ENCODE measurements around the gene ABCD4. TPM values are rescaled to one million over a fixed set of nuclear protein-coding genes. Genes with fewer than 3 reads are reported as not detected.

ABCD4 gene
- total and polyA plus RNA-seq, 2 donors from 2014 or later, result 61.3 to 66.1 TPM

DNA sequence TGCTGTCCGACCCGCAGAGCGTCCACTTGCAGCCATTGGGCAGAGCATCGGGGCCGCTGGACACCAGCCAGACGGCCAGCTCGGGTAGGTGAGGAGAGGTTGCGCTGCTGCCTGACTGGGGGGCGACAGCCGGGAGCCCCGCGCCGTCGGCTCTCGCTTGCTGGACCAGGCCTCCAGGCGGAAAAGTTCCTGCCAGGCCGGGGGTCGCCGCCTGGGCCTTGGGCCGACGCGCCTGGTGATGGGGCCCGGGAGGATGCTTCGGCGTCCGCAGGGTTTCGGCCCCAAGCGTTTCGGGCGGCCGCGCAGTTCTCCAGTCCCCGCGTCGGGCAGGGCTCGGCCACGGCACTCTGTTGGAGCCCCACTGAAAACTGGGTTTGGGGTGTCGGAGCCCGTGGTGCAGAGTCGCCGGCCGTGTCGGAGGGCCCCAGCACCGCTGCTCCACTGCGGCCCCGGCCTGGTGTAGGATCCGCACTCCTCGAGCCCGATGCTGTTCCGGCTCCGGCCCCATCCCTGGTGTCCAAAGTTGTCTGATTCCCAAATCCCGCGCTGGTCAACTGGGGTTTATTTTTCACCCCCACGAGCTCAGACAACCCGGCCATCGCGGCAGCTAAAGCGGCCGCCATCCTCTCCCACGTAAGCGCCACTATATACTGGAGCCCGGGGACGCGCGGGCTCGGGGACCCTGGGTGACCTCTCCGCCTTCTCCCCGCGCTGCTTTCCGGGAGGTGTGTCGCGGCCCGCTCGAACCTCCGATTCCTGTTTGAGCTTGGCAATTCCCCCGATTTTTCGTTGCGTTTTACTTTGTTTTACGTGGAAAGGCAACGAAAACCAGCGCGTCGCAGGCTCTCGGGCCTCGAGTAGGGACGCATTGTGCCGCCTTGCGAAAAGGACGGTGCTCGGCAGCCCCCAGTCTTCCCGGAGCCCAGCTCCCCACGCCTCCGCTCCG is 62.6 kb downstream of the ABCD4 start:
- Histone ChIP-seq H3K27ac (ENCODE audit: low read depth in 2 of 2, low read length in 2 of 2) (no peak overlapping the region), H3K4me3 (ENCODE audit: low read length in 3 of 3) (peak overlapping the region in 1 of 3 donors; percentile 17), H3K9ac (ENCODE audit: low read length in 3 of 3) (no peak overlapping the region), H3K4me1 (ENCODE audit: control insufficient read depth in 2 of 3, insufficient read depth in 2 of 3, low read depth in 1 of 3, low read length in 3 of 3) (peaks cover 0 to 8% (median 0%) of the 10 kb centered on the region in 3 donors), H3K36me3 (ENCODE audit: control insufficient read depth in 2 of 3, insufficient read depth in 3 of 3, low read length in 3 of 3) (no peaks in the 10 kb centered on the region), H3K27me3 (ENCODE audit: control insufficient read depth, insufficient read depth, low read length) (peaks cover 45% of the 10 kb centered on the region), H3K9me3 (ENCODE audit: control insufficient read depth in 2 of 3, insufficient read depth in 1 of 3, low read length in 3 of 3) (no peaks in the 10 kb centered on the region)
- DNase-seq (peak in 4 of 5 donors; percentile 37 to 50 (median 44)), FAIRE-seq (no peak)
- TF ChIP-seq CTCF (IDR thresholded peaks at IDR 0.05; ENCODE audit: borderline replicate concordance, extremely low read depth, insufficient read depth), result no peak
- intact Hi-C loops (cut with DNase I), result loop anchor here (10.0 kb wide), 1 partner anchor 125 kb away; no protein-coding TSS in a partner anchor

GRCh38 chr14:74238974-74239847 is 63.5 kb downstream of the ABCD4 start, which contains the start of gene VSX2:
Gene VSX2, plus strand, starts transcription at chr14:74239449. Its CDS starts 113 bp downstream, at chr14:74239562.
- H3K4me3 ChIP-seq (ENCODE audit: low read length in 3 of 3), result peak within 1 kb of the TSS in 1 of 3 donors; percentile 17
- H3K27ac ChIP-seq (ENCODE audit: low read depth in 2 of 2, low read length in 2 of 2), result no peak within 1 kb of the TSS
- H3K9ac ChIP-seq (ENCODE audit: low read length in 3 of 3), result no peak within 1 kb of the TSS
- no peak for FAIRE-seq
- H3K9me3 ChIP-seq (ENCODE audit: control insufficient read depth in 2 of 3, insufficient read depth in 1 of 3, low read length in 3 of 3), result no peaks in the 10 kb centered on the region
- no peak for TF ChIP-seq CTCF (IDR thresholded peaks at IDR 0.05; ENCODE audit: borderline replicate concordance, extremely low read depth, insufficient read depth)
- DNase-seq, result no peak
- H3K27me3 ChIP-seq (ENCODE audit: control insufficient read depth, insufficient read depth, low read length), result peaks cover 45% of the 10 kb centered on the region
- H3K36me3 ChIP-seq (ENCODE audit: control insufficient read depth in 2 of 3, insufficient read depth in 3 of 3, low read length in 3 of 3), result no peaks in the 10 kb centered on the region
- intact Hi-C loops (cut with DNase I), result no loop called here
- H3K4me1 ChIP-seq (ENCODE audit: control insufficient read depth in 2 of 3, insufficient read depth in 2 of 3, low read depth in 1 of 3, low read length in 3 of 3), result peaks cover 0 to 8% (median 0%) of the 10 kb centered on the region in 3 donors

DNA sequence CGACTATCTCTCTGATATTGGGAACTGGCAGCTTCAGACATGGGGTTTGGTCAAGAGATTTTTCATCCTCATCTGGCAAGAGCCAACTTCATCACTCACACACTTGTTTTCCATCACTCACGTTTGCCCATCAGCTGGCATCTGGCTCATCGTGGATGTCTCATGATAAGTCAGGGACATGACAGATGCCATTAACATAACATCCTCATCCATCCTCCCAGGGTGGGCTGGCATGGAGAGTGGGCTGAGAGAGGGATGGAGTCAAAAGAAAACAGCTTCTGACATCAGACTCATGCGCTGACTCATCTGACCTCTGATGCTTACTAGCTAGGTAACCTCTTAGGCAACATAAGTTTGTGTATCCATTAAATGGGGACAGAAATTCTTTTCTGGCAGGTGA is 65.3 kb downstream of the ABCD4 start:
- no peak for FAIRE-seq
- intact Hi-C loops (cut with DNase I), result no loop called here
- Histone ChIP-seq H3K9me3 (ENCODE audit: control insufficient read depth in 2 of 3, insufficient read depth in 1 of 3, low read length in 3 of 3) (no peaks in the 10 kb centered on the region), H3K9ac (ENCODE audit: low read length in 3 of 3) (no peak overlapping the region), H3K36me3 (ENCODE audit: control insufficient read depth in 2 of 3, insufficient read depth in 3 of 3, low read length in 3 of 3) (no peaks in the 10 kb centered on the region), H3K27me3 (ENCODE audit: control insufficient read depth, insufficient read depth, low read length) (peaks cover 28% of the 10 kb centered on the region), H3K27ac (ENCODE audit: low read depth in 2 of 2, low read length in 2 of 2) (no peak overlapping the region), H3K4me1 (ENCODE audit: control insufficient read depth in 2 of 3, insufficient read depth in 2 of 3, low read depth in 1 of 3, low read length in 3 of 3) (peaks cover 0 to 8% (median 0%) of the 10 kb centered on the region in 3 donors), H3K4me3 (ENCODE audit: low read length in 3 of 3) (no peak overlapping the region)
- no peak for DNase-seq
- no peak for TF ChIP-seq CTCF (IDR thresholded peaks at IDR 0.05; ENCODE audit: borderline replicate concordance, extremely low read depth, insufficient read depth)

Other genes starting within 250 kb of the ABCD4 start
- 34.1 TPM for gene ALDH6A1, start 218.5 kb downstream of the ABCD4 start, total RNA-seq
- 102 TPM for gene ALDH6A1, start 218.5 kb downstream of the ABCD4 start, polyA plus RNA-seq (ENCODE audit: insufficient read depth, low read depth, low replicate concordance)
- gene LIN52, start 218.0 kb downstream of the ABCD4 start, total RNA-seq, result 8.5 TPM
- gene LIN52, start 218.0 kb downstream of the ABCD4 start, polyA plus RNA-seq (ENCODE audit: insufficient read depth, low read depth, low replicate concordance), result 13.3 TPM
- not detected for gene VSX2, start 63.5 kb downstream of the ABCD4 start, total RNA-seq
- gene VSX2, start 63.5 kb downstream of the ABCD4 start, polyA plus RNA-seq (ENCODE audit: insufficient read depth, low read depth, low replicate concordance), result not detected
- gene VRTN, start 45.5 kb upstream of the ABCD4 start, total RNA-seq, result not detected
- gene VRTN, start 45.5 kb upstream of the ABCD4 start, polyA plus RNA-seq (ENCODE audit: insufficient read depth, low read depth, low replicate concordance), result not detected
- gene SYNDIG1L, start 123.3 kb upstream of the ABCD4 start, total RNA-seq, result 0.13 TPM
- gene SYNDIG1L, start 123.3 kb upstream of the ABCD4 start, polyA plus RNA-seq (ENCODE audit: insufficient read depth, low read depth, low replicate concordance), result 0.47 TPM
- 217 TPM for gene NPC2, start 190.4 kb upstream of the ABCD4 start, total RNA-seq
- 435 TPM for gene NPC2, start 190.4 kb upstream of the ABCD4 start, polyA plus RNA-seq (ENCODE audit: insufficient read depth, low read depth, low replicate concordance)
- 27.1 TPM for gene ISCA2, start 190.8 kb upstream of the ABCD4 start, total RNA-seq
- gene ISCA2, start 190.8 kb upstream of the ABCD4 start, polyA plus RNA-seq (ENCODE audit: insufficient read depth, low read depth, low replicate concordance), result 60.1 TPM

Data from kidney (tissue), 14 donors.